GM18858 (cell line): ENCODE results near the gene CARD11.

Source experiments
- ATAC-seq: cut with Tn5 transposase; IDR thresholded peaks from one replicate; pipeline ENCODE4 v1.9.1; 2021; ENCODE audit not compliant: unreplicated experiment

CARD11 gene

DNA sequence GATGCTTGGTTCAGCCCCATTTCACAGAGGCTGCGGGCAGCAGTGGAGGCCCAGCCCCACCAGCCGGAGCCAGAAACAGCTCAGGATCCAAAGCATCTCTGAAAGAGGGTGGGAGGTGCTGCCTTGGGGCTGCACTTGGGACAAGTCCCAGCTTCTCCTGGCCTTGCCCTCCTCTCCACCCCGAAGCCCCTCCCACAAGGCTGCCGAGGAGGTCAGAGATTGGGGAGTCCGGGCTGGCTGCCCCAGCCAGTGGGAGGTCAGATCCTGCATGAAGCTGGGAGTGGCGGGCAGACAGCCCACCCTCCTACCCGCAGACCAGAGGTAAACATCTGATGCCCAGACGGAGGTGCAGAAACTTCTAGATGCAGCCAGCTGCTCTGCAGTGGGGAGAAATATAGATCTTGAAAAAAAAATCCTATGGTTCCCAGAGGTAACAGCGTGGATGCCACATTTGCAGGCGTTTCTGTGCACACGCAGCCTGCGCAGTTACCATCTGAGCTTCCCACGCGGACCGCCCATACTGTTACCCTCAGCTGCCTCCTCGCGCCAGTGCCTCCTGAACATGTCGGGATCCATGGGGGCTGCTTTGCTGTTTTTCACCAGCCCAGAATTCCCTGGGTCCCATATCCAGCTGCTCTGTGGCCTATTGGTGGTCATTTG lies 162.7 kb downstream of the CARD11 start:
- no peak for ATAC-seq

GRCh38 chr7:2880051-2880450 lies 163.6 kb downstream of the CARD11 start:
- ATAC-seq = no peak

DNA sequence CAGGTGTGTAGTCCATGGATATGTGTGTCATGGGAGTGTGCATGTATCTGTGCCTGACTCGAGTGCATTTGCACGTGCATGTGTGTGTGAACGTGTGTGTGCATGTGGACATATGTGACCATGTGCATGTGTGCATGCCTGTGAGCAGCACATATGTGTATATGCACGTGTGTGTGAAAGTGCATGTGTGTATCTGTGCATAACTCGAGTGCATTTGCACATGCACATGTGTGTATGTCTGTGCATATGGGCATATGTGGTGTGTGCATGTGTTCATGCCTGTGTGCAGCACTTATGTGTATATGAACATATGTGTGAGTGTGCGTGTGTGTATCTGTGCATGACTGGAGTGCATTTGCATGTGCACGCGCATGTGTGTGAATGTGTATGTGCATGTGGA lies 164.3 kb downstream of the CARD11 start:
- ATAC-seq = no peak

GRCh38 chr7:2878306-2878705 lies 165.4 kb downstream of the CARD11 start:
- no peak for ATAC-seq

DNA sequence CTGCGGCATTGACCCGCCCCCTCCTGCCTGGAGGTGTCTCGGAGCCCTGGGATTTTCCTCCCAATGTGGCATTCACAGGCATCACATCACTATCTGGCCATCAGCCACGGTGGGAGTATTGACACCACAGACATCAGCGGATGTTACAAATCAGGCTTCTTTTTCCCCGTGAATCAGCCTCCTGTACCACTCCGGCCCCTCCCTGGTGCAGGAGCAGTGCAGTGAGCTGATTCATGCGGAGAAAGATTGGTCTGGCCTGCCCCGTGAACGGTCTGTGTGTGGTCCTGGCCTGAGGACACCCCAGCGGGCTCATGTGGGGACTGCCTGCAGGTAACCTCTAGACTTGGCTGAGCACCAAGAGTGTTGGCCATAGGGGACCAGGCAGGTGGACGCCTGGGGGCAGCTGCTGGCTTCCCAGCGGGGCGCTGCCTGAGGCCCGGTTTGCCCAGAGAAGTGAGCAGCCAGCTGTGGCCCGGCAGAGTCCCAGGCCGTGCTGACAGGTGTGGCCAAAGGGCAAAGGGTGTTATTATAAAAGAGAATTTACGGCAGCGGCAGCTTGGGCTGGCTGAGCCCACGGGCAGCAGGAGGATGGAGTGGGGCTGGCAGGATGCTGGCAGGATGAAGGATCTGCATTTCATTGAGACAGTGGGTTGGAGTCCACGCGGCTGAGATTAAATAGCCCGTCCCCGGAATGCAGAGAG lies 167.5 kb downstream of the CARD11 start:
- ATAC-seq = no peak

DNA sequence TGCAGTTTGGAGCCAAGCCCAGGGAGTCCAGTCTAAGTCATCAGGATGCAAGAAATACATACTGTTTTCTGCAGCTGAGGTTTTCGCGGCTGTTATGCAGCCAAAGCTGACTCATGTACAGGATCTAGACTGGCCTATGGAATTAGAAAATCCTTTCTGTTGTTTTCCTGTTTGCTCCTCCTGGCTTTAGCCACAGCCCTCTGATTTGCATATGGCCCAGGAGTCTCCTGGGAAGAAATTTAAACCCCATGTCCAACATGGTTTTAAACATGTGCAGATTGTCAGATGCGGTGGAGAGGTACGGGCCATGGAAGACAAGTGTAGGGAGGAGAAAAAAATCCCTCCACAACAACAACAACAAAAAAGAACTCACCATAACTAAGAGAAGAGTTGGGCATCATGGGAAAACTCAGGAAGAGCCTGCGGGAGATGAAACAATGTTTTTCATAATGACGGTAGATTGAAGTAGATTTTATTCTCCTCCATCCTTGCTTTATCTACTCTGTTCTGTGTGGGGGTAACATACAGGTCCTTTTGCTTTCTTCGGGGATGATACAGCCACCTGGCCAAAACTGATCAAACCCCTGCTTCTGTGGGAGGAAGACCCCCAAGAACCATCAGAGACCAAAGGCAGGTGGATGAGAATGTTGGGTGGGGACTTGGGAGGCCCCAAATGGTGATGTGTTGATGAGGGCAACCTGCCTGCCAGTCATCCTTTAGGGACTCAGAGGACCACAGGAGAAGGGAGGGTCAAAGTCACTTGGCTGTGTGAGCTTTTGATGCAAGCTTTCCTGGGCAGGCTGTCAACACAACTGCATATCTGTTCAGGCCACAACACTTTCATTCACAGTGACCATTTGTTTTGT lies 169.7 kb downstream of the CARD11 start:
- ATAC-seq = no peak

DNA sequence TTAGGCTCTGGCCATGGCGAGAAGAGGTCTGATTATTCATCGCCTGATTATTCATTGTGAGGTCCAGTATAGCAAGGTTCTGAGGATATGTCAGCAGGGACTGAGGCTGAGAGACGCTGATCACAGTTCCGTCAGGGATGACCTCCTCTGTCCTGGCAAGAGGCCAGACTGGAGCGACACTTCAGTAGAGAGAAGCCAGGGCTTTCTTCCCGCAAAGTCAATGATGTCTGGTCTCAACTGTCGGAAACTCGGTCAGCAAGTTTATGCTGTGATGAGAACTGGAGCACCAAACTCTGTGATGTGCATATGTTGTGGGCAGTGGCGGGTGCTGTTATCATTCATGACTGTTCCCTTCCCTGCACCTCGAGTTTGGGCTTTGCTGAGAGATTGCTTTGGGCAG lies 170.5 kb downstream of the CARD11 start:
- ATAC-seq = no peak

- no peak for ATAC-seq
Observed at GRCh38 chr7:2872296-2872874, 171.3 kb downstream of the CARD11 start.

- ATAC-seq = no peak
Observed at GRCh38 chr7:2870471-2870931, 173.2 kb downstream of the CARD11 start.

DNA sequence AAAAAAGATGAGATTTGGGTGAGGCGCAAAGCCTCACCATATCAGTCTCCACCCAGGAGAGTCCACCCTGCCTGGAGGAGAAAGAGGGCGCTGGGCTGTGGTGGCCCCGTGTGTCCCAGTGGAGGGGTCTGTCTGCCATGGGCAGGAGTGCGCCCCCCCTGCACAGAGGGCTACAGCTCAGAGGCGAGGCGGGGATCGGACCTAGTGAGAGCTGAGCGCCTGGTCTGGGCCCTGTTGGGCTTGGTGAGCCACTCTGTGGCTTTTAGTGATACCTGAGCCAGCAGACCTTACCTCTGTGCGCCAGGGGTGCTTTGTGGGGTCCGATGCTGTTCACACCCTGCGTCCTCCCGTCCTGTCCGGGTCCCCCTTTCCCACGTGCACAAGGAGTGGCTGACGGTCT lies 173.7 kb downstream of the CARD11 start:
- ATAC-seq = no peak

DNA sequence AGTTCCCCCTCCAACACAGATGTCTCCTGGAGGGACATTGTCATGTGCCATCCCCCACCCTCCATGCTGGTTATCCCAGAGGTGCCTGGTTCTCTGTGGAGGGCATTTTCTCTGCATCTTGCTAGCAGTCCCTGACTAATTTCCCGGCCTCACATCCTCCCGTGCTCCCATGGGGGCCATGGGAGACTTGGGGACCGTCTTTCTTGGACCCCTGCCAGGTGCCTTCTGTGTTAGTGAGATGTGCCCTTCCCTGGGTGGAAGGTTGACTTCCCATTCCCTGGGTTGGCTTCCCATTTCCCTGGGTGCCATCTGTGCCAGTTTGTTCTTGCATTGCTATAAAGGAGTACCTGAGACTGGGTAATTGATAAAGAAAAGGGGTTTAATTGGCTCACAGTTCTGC lies 177.1 kb downstream of the CARD11 start:
- no peak for ATAC-seq

DNA sequence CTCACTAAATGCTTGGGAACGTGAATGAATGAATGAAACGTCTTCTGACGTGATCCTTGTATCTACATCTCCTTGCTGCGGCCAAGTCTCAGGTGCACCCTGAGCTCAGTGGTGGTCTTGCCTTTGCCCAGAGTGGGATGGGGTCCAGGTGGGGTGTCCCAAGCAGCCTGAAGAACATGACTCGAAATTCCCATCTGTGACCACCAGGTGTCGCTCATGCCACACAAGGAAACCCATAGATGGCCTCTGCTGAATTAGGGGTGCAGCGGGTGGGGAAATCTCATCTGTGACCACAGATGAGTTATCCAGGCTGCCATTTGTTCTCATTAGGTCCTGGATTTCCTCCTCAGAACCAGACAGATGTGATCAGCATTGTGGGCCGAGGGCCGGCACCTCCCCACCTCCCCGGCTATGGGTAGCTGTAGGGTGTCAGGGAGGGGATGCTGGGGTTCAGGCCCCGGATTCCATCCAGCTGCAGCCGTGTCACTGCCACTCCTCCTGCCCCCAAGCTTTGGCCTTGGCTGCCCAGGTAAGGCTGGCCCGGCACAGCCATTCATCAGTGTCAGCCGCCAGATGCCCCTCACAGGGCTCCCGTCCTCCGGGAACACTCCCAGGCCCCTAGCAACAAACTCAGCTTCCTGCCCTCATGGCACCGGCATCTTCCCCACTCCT lies 178.5 kb downstream of the CARD11 start:
- ATAC-seq = no peak

- ATAC-seq = no peak
Observed at GRCh38 chr7:2864204-2864985, 179.3 kb downstream of the CARD11 start.

DNA sequence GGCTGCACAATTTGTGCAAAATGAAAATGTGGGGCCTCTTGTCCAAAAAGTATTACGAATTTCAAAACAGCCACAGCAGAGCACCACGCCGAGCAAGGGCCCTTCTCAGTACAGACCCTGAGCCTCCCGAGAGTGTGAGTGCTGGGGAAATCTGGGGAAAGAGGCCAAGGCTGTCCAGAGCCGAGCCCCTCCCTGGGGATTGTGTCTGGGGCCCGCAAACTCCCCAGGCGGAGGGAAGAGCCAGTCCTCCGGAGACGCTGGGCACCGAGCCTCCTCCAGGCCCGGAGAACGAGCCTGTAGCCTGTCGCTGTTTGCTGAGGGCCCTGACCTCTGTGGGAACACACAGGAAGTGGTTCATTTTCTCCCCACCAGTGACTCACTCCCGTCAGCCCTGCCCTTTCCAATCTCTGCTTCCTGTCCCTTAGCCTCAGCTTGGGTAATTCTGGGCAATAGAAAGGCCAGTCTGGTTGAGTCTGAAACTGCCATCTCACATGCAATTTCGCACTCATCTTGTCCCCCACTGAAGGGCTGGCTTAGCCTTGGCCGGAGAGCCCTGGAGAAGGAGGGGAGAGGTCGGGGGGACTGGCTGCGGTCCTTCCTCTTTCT lies 180.1 kb downstream of the CARD11 start:
- peak; percentile 93 for ATAC-seq

- no peak for ATAC-seq
Observed at GRCh38 chr7:2862831-2863361, 180.8 kb downstream of the CARD11 start.

GRCh38 chr7:2861509-2861908 lies 182.2 kb downstream of the CARD11 start:
- ATAC-seq = no peak

DNA sequence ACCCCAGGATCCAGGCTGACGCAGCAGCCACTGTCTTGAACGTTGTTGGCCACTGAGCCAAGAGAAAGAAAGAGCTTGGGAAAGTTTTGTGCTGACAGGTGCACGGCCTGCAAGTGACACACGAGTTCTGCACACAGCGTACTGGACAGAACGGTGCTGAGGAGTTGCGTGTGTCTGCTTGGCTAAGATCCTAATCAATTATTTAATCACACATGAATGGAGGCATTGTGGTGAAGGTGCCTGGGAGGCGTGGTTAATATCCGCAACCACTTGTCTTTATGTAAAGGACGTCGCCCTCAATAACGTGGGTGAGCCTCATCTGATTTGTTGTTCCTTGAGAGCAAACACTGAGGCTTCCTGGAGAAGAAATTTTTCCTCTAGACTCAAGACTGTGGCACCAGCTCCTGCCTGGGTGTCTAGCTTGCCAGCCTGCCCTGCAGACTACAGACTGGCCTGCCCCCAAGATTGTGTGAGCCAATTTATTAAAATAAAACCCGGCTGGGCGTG lies 183.0 kb downstream of the CARD11 start:
- ATAC-seq = no peak

GRCh38 chr7:2859952-2860351 lies 183.7 kb downstream of the CARD11 start:
- ATAC-seq = no peak

GRCh38 chr7:2858621-2859020 lies 185.0 kb downstream of the CARD11 start:
- ATAC-seq = no peak
